ENCODE data around the gene PDXP.

Gene PDXP

GRCh38 chr22:37704645-37705044 lies 46.1 kb downstream of the PDXP start:
- DNase-seq, result no peak

GRCh38 chr22:37705205-37705604 lies 46.7 kb downstream of the PDXP start:
- DNase-seq, result no peak

- no peak for DNase-seq
These were observed 50.3 kb downstream of the PDXP start for GRCh38 chr22:37708580-37709444.

- DNase-seq, result no peak
These were observed 50.9 kb downstream of the PDXP start for GRCh38 chr22:37709445-37709765.

GRCh38 chr22:37710675-37711074 lies 52.2 kb downstream of the PDXP start:
- no peak for DNase-seq

GRCh38 chr22:37711490-37711889 lies 53.0 kb downstream of the PDXP start:
- no peak for DNase-seq

- no peak for DNase-seq
These were observed 55.2 kb downstream of the PDXP start for GRCh38 chr22:37713761-37714160.

GRCh38 chr22:37714634-37715033 lies 56.1 kb downstream of the PDXP start:
- DNase-seq, result no peak

GRCh38 chr22:37715760-37716159 lies 57.2 kb downstream of the PDXP start:
- DNase-seq, result no peak

All from NCI-H2029 treated with DMSO at 0.1 percent for 48 hours (cell line).